Measurements from ENCODE around the gene TDRD12. TPM values are rescaled to one million over a fixed set of nuclear protein-coding genes. Genes with fewer than 3 reads are reported as not detected.

Gene TDRD12
- total RNA-seq, 2 donors from 2014 or later = 0.52 TPM; not detected in 1

DNA sequence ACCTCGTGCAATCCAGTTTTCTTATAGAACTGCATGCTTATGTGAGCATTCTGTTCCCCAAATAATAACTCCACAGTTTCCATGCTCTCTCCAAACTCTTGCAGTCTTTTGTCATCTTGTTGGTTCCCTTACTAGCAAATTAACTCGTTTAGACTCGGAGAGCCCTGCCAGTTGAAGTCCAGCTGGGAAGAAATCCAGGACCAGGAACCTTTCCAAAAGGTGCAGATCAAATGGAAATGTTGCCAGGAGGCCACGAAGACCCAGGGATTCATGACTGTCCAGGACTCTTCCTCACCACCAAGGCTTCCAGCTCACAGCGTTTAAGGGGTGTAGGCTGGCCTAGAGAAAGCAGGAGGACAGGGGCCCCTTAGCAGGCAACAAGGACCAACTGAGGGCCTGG, 2.1 kb upstream of the TDRD12 start:
- Histone ChIP-seq H3K27me3 (no peaks in the 10 kb centered on the region), H3K4me3 (no peak overlapping the region), H3K4me1 (no peaks in the 10 kb centered on the region), H3K9me3 (no peaks in the 10 kb centered on the region), H3K36me3 (replicated peaks in 1 of 2; ENCODE audit: insufficient read depth in 1 of 2, low read depth in 2 of 2) (peaks cover 0 to 2% of the 10 kb centered on the region in 2 donors), H3K27ac (no peak overlapping the region)
- ATAC-seq = no peak
- TF ChIP-seq, protein P1, sequence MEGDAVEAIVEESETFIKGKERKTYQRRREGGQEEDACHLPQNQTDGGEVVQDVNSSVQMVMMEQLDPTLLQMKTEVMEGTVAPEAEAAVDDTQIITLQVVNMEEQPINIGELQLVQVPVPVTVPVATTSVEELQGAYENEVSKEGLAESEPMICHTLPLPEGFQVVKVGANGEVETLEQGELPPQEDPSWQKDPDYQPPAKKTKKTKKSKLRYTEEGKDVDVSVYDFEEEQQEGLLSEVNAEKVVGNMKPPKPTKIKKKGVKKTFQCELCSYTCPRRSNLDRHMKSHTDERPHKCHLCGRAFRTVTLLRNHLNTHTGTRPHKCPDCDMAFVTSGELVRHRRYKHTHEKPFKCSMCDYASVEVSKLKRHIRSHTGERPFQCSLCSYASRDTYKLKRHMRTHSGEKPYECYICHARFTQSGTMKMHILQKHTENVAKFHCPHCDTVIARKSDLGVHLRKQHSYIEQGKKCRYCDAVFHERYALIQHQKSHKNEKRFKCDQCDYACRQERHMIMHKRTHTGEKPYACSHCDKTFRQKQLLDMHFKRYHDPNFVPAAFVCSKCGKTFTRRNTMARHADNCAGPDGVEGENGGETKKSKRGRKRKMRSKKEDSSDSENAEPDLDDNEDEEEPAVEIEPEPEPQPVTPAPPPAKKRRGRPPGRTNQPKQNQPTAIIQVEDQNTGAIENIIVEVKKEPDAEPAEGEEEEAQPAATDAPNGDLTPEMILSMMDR (IDR thresholded peaks at IDR 0.05) = no peak
- no peak for TF ChIP-seq POLR2A (IDR thresholded peaks at IDR 0.05)
- WGBS, 2 donors = 45 to 50% methylated on average over 5 of the region's 5 CpGs
- intact Hi-C loops (cut with DNase I) = no loop called here
- no peak for DNase-seq

DNA sequence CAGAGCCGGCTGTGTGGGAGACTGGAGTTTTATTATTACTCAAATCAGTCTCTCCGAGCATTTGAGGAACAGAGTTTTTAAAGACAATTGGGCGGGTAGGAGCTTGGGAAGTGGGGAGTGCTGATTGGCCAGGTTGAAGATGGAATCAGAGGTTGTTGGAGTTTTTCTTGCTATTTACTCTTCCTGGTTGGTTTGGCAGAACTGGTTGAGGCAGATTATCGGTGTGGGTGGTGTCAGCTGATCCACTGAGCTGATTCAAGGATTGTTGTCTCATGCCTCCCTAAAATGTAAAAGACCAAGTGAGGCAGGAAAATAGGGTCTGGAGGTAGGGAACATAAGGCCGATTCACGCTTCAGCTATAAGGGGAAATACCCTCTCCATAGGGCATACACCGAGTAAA, 1.3 kb upstream of the TDRD12 start:
- 77 to 84% methylated on average over 7 of the region's 7 CpGs for WGBS, 2 donors
- intact Hi-C loops (cut with DNase I) = no loop called here
- Histone ChIP-seq H3K4me1 (no peaks in the 10 kb centered on the region), H3K4me3 (no peak overlapping the region), H3K27ac (no peak overlapping the region), H3K9me3 (no peaks in the 10 kb centered on the region), H3K27me3 (no peaks in the 10 kb centered on the region), H3K36me3 (replicated peaks in 1 of 2; ENCODE audit: insufficient read depth in 1 of 2, low read depth in 2 of 2) (no peaks in the 10 kb centered on the region)
- DNase-seq (no peak), ATAC-seq (no peak)
- no peak for TF ChIP-seq POLR2A (IDR thresholded peaks at IDR 0.05)
- TF ChIP-seq, protein P1 (IDR thresholded peaks at IDR 0.05) = no peak

DNA sequence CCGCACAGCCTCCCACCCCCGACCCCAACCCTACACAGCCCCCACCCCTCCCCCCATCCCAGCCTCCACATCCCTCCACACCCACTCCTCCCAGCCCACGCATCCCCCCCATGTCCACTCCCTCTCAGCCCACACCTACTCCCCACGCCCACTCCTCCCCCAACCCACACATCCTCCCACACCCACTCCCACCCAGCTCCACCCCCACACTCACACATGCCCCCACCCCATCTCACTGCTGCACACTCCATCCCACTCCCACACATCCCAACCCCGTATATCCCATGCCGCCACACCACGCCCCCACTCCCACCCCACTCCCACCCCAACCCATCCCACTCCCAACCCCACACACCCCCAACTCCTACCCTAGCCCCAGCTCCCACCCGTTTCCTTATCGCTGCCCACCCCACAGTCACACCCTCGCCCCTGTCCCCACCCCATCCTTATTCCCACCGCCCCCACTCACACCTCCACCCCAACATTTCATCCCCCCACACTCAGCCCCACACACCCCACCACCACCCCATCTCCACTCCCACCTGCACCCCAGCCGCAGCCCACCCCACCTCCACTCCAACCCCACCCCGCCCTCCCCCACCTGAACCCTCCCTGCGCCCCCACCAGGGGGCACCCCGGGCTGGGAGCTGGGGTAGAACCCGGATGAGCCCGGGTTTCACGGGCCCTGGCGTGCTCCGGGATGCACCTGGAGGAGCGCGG, 809 bp downstream of the TDRD12 start:
- Histone ChIP-seq H3K9me3 (no peaks in the 10 kb centered on the region), H3K4me3 (no peak overlapping the region), H3K27ac (no peak overlapping the region), H3K36me3 (replicated peaks in 1 of 2; ENCODE audit: insufficient read depth in 1 of 2, low read depth in 2 of 2) (no peaks in the 10 kb centered on the region), H3K4me1 (no peaks in the 10 kb centered on the region), H3K27me3 (no peaks in the 10 kb centered on the region)
- no peak for ATAC-seq
- TF ChIP-seq, protein P1 (IDR thresholded peaks at IDR 0.05) = no peak
- no peak for TF ChIP-seq POLR2A (IDR thresholded peaks at IDR 0.05)
- WGBS, 2 donors = 94 to 97% methylated on average over 5 to 15 of the region's 22 CpGs
- intact Hi-C loops (cut with DNase I) = no loop called here
- DNase-seq = no peak

DNA sequence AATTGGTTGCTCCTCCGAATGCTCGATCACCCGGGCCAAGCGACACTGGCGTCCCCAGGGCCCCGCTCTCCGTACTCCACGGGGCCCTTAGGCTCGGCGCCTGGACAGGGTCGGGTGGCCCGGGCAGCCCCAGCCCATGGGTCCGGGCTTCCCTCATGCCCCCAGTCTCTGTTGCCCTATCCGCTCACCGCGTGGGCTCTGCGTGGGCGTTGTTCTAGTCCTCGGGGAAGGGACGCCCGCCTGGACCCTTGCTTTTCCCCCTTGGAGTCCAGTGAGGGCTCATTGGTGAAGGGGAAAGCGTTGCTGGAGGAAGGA, 1.3 kb downstream of the TDRD12 start:
- ATAC-seq = no peak
- Histone ChIP-seq H3K9me3 (no peaks in the 10 kb centered on the region), H3K27ac (no peak overlapping the region), H3K36me3 (replicated peaks in 1 of 2; ENCODE audit: insufficient read depth in 1 of 2, low read depth in 2 of 2) (no peaks in the 10 kb centered on the region), H3K4me1 (no peaks in the 10 kb centered on the region), H3K4me3 (no peak overlapping the region), H3K27me3 (no peaks in the 10 kb centered on the region)
- DNase-seq = no peak
- TF ChIP-seq POLR2A (IDR thresholded peaks at IDR 0.05) = no peak
- TF ChIP-seq, protein P1 (IDR thresholded peaks at IDR 0.05) = no peak
- intact Hi-C loops (cut with DNase I) = no loop called here
- WGBS, 2 donors = 98 to 99% methylated on average over 13 to 17 of the region's 22 CpGs

DNA sequence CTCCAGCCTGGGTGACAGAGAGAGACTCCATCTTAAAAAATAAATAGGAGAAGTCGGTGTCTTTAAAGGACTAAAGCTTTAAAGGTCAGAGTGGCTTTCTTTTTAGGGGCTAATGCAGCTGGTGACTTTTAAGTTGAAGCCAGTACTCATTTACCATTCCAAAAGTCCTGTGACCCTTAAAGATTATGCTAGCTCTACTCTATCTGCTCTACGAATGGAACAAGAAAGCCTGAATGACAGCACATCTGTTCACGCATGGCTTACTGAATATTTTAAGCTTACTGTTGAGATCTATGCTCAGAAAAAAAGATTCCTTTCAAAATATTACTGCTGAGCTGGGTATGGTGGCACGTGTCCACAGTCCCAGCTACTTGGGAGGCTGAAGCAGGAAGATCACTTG, 16.4 kb downstream of the TDRD12 start:
- Histone ChIP-seq H3K27ac (no peak overlapping the region), H3K4me1 (no peaks in the 10 kb centered on the region), H3K36me3 (replicated peaks in 1 of 2; ENCODE audit: insufficient read depth in 1 of 2, low read depth in 2 of 2) (no peaks in the 10 kb centered on the region), H3K9me3 (no peaks in the 10 kb centered on the region), H3K4me3 (no peak overlapping the region), H3K27me3 (no peaks in the 10 kb centered on the region)
- no peak for DNase-seq
- intact Hi-C loops (cut with DNase I) = no loop called here
- WGBS, 2 donors = 71 to 75% methylated on average over 4 of the region's 4 CpGs
- TF ChIP-seq, protein P1 (IDR thresholded peaks at IDR 0.05) = no peak
- TF ChIP-seq POLR2A (IDR thresholded peaks at IDR 0.05) = no peak
- ATAC-seq = no peak

All from body of pancreas (tissue), 4 donors.